Trophoblast cell (in vitro differentiated cells and primary cell): ENCODE measurements around the gene PPFIA2.
"Not testable (repeated sequence)": the region's sequence is repeated elsewhere in the genome, so short reads cannot be mapped to it uniquely, and the experiment has no call there.

ENCODE experiments used
- DNase-seq, 2 donors: peaks; one replicate each; pipeline ENCODE4 v3.0.0-alpha.2; 2016
- H2AFZ ChIP-seq: 2 replicates; pipeline ENCODE4 v1.6.1; 2013; ENCODE audit warnings: low read length, moderate library complexity, mild to moderate bottlenecking; ENCODE audit not compliant: insufficient read depth, poor library complexity
- H2AK5ac ChIP-seq: 2 replicates; pipeline ENCODE4 v1.6.1; 2013; ENCODE audit warnings: mild to moderate bottlenecking, low read length
- H2BK120ac ChIP-seq: 2 replicates; pipeline ENCODE4 v1.6.1; 2013; ENCODE audit warnings: low read length, mild to moderate bottlenecking, moderate library complexity; ENCODE audit not compliant: insufficient read depth, poor library complexity
- H2BK12ac ChIP-seq: 2 replicates; pipeline ENCODE4 v1.6.1; 2013; ENCODE audit warnings: mild to moderate bottlenecking, low read length, moderate library complexity
- H2BK5ac ChIP-seq: 2 replicates; pipeline ENCODE4 v1.6.1; 2013; ENCODE audit warnings: low read length, low read depth, moderate library complexity, mild to moderate bottlenecking; ENCODE audit not compliant: poor library complexity
- H3K14ac ChIP-seq: 2 replicates; pipeline ENCODE4 v1.6.1; 2013; ENCODE audit warnings: mild to moderate bottlenecking, low read length
- H3K18ac ChIP-seq: 2 replicates; pipeline ENCODE4 v1.6.1; 2013; ENCODE audit warnings: mild to moderate bottlenecking, low read length
- H3K23ac ChIP-seq: 2 replicates; pipeline ENCODE4 v1.6.1; 2013; ENCODE audit warnings: low read length
- H3K27ac ChIP-seq: 2 replicates; pipeline ENCODE4 v1.5.1; 2013; ENCODE audit warnings: low read depth, mild to moderate bottlenecking, inconsistent platforms, low read length, moderate library complexity
- H3K27me3 ChIP-seq: 2 replicates; pipeline ENCODE4 v1.6.1; 2013; ENCODE audit warnings: inconsistent platforms, mild to moderate bottlenecking, low read length, moderate library complexity; ENCODE audit not compliant: insufficient read depth
- H3K36me3 ChIP-seq, 2 experiments: 1 replicate in 1 of 2; 2 replicates in 1 of 2; pipeline ENCODE4 v1.6.1; 2013; ENCODE audit warnings: low read length in 2 of 2, mild to moderate bottlenecking in 2 of 2, moderate library complexity in 1 of 2; ENCODE audit not compliant: insufficient read depth in 2 of 2, control insufficient read depth in 1 of 2
- H3K4ac ChIP-seq: 2 replicates; pipeline ENCODE4 v1.6.1; 2013; ENCODE audit warnings: low read depth, mild to moderate bottlenecking, low read length, moderate library complexity
- H3K4me1 ChIP-seq, 2 experiments: 1 replicate in 1 of 2; 2 replicates in 1 of 2; pipeline ENCODE4 v1.6.1; 2013; ENCODE audit warnings: low read length in 2 of 2, mild to moderate bottlenecking in 2 of 2, moderate library complexity in 1 of 2; ENCODE audit not compliant: insufficient read depth in 2 of 2, control insufficient read depth in 1 of 2
- H3K4me2 ChIP-seq: 2 replicates; pipeline ENCODE4 v1.6.1; 2013; ENCODE audit warnings: inconsistent platforms, mild to moderate bottlenecking, low read length, moderate library complexity
- H3K4me3 ChIP-seq: 2 replicates; pipeline ENCODE4 v1.5.1; 2013; ENCODE audit warnings: mild to moderate bottlenecking, low read depth, low read length, inconsistent platforms
- H3K79me1 ChIP-seq: one replicate; pipeline ENCODE4 v1.6.1; 2013; ENCODE audit warnings: low read length
- H3K79me2 ChIP-seq: 2 replicates; pipeline ENCODE4 v1.6.1; 2013; ENCODE audit warnings: low read length, mild to moderate bottlenecking; ENCODE audit not compliant: control insufficient read depth, insufficient read depth, poor library complexity
- H3K9ac ChIP-seq: 2 replicates; pipeline ENCODE4 v1.6.1; 2013; ENCODE audit warnings: mild to moderate bottlenecking, low read length
- H3K9me3 ChIP-seq: 2 replicates; pipeline ENCODE4 v1.6.1; 2013; ENCODE audit warnings: low read depth, mild to moderate bottlenecking, control low read depth, inconsistent platforms, low read length; ENCODE audit not compliant: insufficient read depth
- H4K12ac ChIP-seq: 2 replicates; pipeline ENCODE4 v1.6.1; 2013; ENCODE audit warnings: low read depth, mild to moderate bottlenecking, low read length, moderate library complexity
- H4K8ac ChIP-seq: 2 replicates; pipeline ENCODE4 v1.6.1; 2013; ENCODE audit warnings: low read depth, mild to moderate bottlenecking, low read length, moderate library complexity
- H4K91ac ChIP-seq: one replicate; pipeline ENCODE4 v1.6.1; 2013; ENCODE audit warnings: low read depth, mild to moderate bottlenecking, low read length, moderate library complexity
- WGBS: extraction: QIAGEN DNeasy Blood & Tissue Kit; methylation state at CpG from one replicate; pipeline ENCODE4 v1.1.7; 2013; ENCODE audit warnings: missing lambda C conversion rate; ENCODE audit not compliant: insufficient read length, insufficient coverage; ENCODE audit errors: extremely low coverage; 5-methylcytosine and 5-hydroxymethylcytosine counted together

Gene PPFIA2

DNA sequence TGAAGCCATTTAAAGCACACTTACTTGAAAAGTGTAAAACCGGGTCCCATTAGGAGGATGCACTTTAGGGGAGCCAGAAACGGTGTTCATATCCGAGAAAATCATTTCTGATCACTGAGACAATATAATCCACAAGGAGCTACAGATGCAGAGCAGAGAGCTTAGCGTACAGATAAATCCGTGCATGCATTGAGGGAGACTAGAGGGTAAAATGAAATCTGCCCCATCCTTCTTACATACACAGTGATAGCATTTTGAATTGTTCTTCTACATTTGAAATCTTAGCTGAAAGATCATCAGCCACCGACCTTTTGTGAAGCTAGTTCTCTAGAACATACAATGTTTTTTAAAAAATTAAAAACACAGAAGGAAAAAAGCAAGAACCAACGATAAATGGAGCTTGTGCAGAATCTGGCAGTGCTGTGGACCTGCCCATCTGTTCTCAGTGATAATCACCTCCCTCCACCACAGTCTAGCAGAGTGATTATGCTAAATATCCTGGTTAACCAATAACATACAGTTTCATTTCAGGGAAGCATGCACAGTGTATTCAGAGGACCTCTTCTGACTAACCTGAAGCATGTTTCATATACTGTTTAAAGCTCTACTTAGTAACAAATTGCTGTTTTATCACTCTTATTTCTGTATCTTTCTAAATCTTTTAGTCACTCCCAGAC, 161.1 kb downstream of the PPFIA2 start:
- Histone ChIP-seq H3K18ac (no peak overlapping the region), H2AFZ (no peak overlapping the region)
- no CpG with 5 or more reads among the region's 7 CpGs for WGBS

DNA sequence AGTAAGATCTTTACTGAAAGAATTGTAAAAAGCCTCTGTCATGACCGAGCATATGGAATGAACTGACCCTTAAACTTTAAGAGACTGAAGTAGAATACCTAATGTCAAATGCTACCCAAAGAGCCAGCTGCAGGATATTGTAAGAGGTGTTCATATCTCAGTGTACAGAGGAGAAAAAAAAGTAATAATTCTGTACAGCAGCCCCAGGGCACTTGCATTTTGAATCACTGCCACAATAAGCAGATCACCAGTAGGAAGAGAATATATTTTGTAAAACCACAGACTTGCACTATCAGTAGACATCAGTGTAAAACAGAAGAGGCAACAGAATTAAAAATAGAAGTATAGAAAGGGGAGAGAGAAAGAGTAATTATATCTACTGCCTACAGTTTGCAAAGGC, 162.6 kb downstream of the PPFIA2 start:
- H3K9me3 ChIP-seq, result no peaks in the 10 kb centered on the region
- H3K14ac ChIP-seq, result no peak overlapping the region
- H2BK12ac ChIP-seq, result no peak overlapping the region
- no peaks in the 10 kb centered on the region for H3K4me1 ChIP-seq
- H3K27me3 ChIP-seq, result no peaks in the 10 kb centered on the region
- H3K9ac ChIP-seq, result no peak overlapping the region
- H2AK5ac ChIP-seq, result no peak overlapping the region
- no peak overlapping the region for H2BK120ac ChIP-seq
- no peak overlapping the region for H4K8ac ChIP-seq
- H3K79me2 ChIP-seq, result no peaks in the 10 kb centered on the region
- H3K18ac ChIP-seq, result no peak overlapping the region
- no peak for DNase-seq
- WGBS, result no CpG with 5 or more reads among the region's 1 CpG
- no peaks in the 10 kb centered on the region for H3K79me1 ChIP-seq
- no peak overlapping the region for H2AFZ ChIP-seq
- no peaks in the 10 kb centered on the region for H3K36me3 ChIP-seq
- H3K4ac ChIP-seq, result no peak overlapping the region
- H2BK5ac ChIP-seq, result no peak overlapping the region
- no peak overlapping the region for H4K12ac ChIP-seq
- no peak overlapping the region for H3K4me2 ChIP-seq
- no peak overlapping the region for H3K27ac ChIP-seq
- H3K4me3 ChIP-seq, result no peak overlapping the region
- H3K23ac ChIP-seq, result no peak overlapping the region
- H4K91ac ChIP-seq, result no peak overlapping the region

More for the DNA sequence above, 161.1 kb downstream of the PPFIA2 start:
- H4K8ac ChIP-seq, result no peak overlapping the region
- H3K4ac ChIP-seq, result no peak overlapping the region
- no peaks in the 10 kb centered on the region for H3K79me1 ChIP-seq
- H2BK12ac ChIP-seq, result no peak overlapping the region
- H3K27me3 ChIP-seq, result no peaks in the 10 kb centered on the region
- no peak overlapping the region for H4K91ac ChIP-seq
- H2AK5ac ChIP-seq, result no peak overlapping the region
- H3K4me3 ChIP-seq, result no peak overlapping the region
- no peak for DNase-seq
- no peaks in the 10 kb centered on the region for H3K4me1 ChIP-seq
- H3K9ac ChIP-seq, result no peak overlapping the region
- H3K27ac ChIP-seq, result no peak overlapping the region
- no peak overlapping the region for H3K23ac ChIP-seq
- no peak overlapping the region for H3K14ac ChIP-seq
- no peaks in the 10 kb centered on the region for H3K9me3 ChIP-seq
- no peak overlapping the region for H2BK120ac ChIP-seq
- no peak overlapping the region for H2BK5ac ChIP-seq
- no peaks in the 10 kb centered on the region for H3K36me3 ChIP-seq
- no peaks in the 10 kb centered on the region for H3K79me2 ChIP-seq
- no peak overlapping the region for H4K12ac ChIP-seq
- no peak overlapping the region for H3K4me2 ChIP-seq

DNA sequence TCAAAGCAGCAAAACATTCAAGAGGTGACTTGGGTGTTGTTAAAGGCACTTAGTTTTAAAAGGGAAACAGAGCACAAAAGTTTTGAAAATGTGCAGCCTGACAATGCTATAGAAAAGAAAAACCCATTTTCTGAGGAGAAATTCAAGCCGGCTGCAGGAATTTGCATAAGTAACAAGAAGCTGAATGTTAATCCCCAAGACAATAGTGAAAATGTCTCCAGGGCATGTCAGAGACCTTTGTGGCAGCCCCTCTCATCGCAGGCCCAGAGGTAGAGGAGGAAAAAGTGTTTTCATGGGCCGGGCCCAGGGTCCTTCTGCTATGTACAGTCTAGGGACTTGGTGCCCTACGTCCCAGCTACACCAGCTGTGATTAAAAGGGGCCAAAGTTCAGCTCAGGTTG, 167.9 kb downstream of the PPFIA2 start:
- H2BK120ac ChIP-seq, result no peak overlapping the region
- H3K23ac ChIP-seq, result no peak overlapping the region
- H2AFZ ChIP-seq, result no peak overlapping the region
- no peak overlapping the region for H3K27ac ChIP-seq
- no peak overlapping the region for H3K14ac ChIP-seq
- H3K4ac ChIP-seq, result no peak overlapping the region
- no peak overlapping the region for H4K12ac ChIP-seq
- H3K9me3 ChIP-seq, result no peaks in the 10 kb centered on the region
- H4K8ac ChIP-seq, result no peak overlapping the region
- WGBS, result no CpG with 5 or more reads among the region's 4 CpGs
- H2BK12ac ChIP-seq, result no peak overlapping the region
- H3K4me2 ChIP-seq, result no peak overlapping the region
- no peak overlapping the region for H2BK5ac ChIP-seq
- no peaks in the 10 kb centered on the region for H3K36me3 ChIP-seq
- DNase-seq, result no peak
- no peaks in the 10 kb centered on the region for H3K27me3 ChIP-seq
- H3K9ac ChIP-seq, result no peak overlapping the region
- H3K4me1 ChIP-seq, result no peaks in the 10 kb centered on the region
- no peak overlapping the region for H2AK5ac ChIP-seq
- no peaks in the 10 kb centered on the region for H3K79me1 ChIP-seq
- no peaks in the 10 kb centered on the region for H3K79me2 ChIP-seq
- H3K18ac ChIP-seq, result no peak overlapping the region
- H4K91ac ChIP-seq, result no peak overlapping the region
- no peak overlapping the region for H3K4me3 ChIP-seq

DNA sequence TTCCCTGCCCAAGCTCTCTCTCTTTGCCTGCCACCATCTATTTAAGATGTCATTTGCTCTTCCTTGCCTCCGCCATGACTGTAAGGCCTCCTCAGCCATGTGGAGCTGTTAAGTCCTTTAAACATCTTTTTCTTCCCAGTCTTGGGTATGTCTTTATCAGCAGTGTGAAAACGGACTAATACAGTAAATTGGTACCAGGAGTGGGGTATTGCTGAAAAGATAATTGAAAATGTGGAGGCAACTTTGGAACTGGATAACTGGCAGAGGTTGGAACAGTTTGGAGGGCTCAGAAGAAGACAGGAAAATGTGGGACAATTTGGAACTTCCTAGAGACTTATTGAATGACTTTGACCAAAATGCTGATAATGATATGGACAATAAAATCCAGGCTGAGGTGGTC, 168.4 kb downstream of the PPFIA2 start:
- no CpG with 5 or more reads among the region's 2 CpGs for WGBS

More for the DNA sequence above, 168.4 kb downstream of the PPFIA2 start:
- not testable (repeated sequence) for H3K9me3 ChIP-seq, H3K4me3 ChIP-seq, H4K8ac ChIP-seq, H3K36me3 ChIP-seq, H2AK5ac ChIP-seq, H3K79me2 ChIP-seq, H2BK5ac ChIP-seq, H3K23ac ChIP-seq, H4K12ac ChIP-seq, H3K4me1 ChIP-seq, H3K27ac ChIP-seq, H3K14ac ChIP-seq, H3K27me3 ChIP-seq, H2BK120ac ChIP-seq, H3K4ac ChIP-seq, H3K9ac ChIP-seq, H3K4me2 ChIP-seq, H3K18ac ChIP-seq, H2BK12ac ChIP-seq, H3K79me1 ChIP-seq, H2AFZ ChIP-seq, DNase-seq, H4K91ac ChIP-seq
